ENCODE measurements around the gene MELTF. TPM values are rescaled to one million over a fixed set of nuclear protein-coding genes. Genes with fewer than 3 reads are reported as not detected.
A peak's percentile ranks its signal among the peaks of the same experiment; 100 is the strongest.

Gene MELTF
- polyA plus RNA-seq, 2 of the 4 experiments (the other 2 are of a cell fraction), result 10.5 to 23.4 TPM

GRCh38 chr3:197002701-197003454, 26.7 kb downstream of the MELTF start (continued):
- TF ChIP-seq SMC3 (IDR thresholded peaks at IDR 0.05) (peak; percentile 54), ELK1 (IDR thresholded peaks at IDR 0.05; ENCODE audit: low read depth, low read length) (no peak), EHF (CRISPR knock-in tag; IDR thresholded peaks at IDR 0.05) (no peak), RFX5 (IDR thresholded peaks at IDR 0.05) (no peak), E2F6 (IDR thresholded peaks at IDR 0.05; ENCODE audit: borderline replicate concordance, low read depth) (peak; percentile 68), ESRRA (IDR thresholded peaks at IDR 0.05; ENCODE audit: borderline replicate concordance, low read length) (no peak), ZSCAN20 (CRISPR knock-in tag; IDR thresholded peaks at IDR 0.05) (no peak), MYC (IDR thresholded peaks at IDR 0.05; ENCODE audit: borderline replicate concordance, low read length) (no peak)

- ATAC-seq, result peak in 1 of 2 experiments; percentile 1; a peak in 3 of 6 replicates
- no peaks in the 10 kb centered on the region for H3K9me3 ChIP-seq
- no peak for TF ChIP-seq POLR2A (IDR thresholded peaks at IDR 0.05; ENCODE audit: low read length)
- no peak for TF ChIP-seq SREBF2 (IDR thresholded peaks at IDR 0.05)
- FAIRE-seq, result no peak
- 85% methylated on average over 16 of the region's 55 CpGs for WGBS (ENCODE audit: missing lambda C conversion rate)
- H3K4me3 ChIP-seq, result peak overlapping the region; percentile 54
- no peak for DNase-seq (ENCODE audit: low read depth in 1 of 2, low spot score in 1 of 2)
- H3K27ac ChIP-seq, result peak overlapping the region; percentile 92 to 99
- ChIA-PET CTCF (interaction anchor here (0.8 to 2.8 kb wide), 10 partner anchors 8 to 185 kb away, joined by 3 to 15 read pairs (median 6); partner anchors contain the start of gene MELTF), POLR2A (no interaction called here)
- peaks cover 7% of the 10 kb centered on the region for H3K4me1 ChIP-seq
- H3K4me2 ChIP-seq, result peak overlapping the region; percentile 92
These were observed 27.5 kb downstream of the MELTF start for GRCh38 chr3:197001972-197002700.

- Histone ChIP-seq H3K9me3 (no peaks in the 10 kb centered on the region), H3K4me3 (no peak overlapping the region), H3K4me1 (peaks cover 7% of the 10 kb centered on the region), H3K4me2 (no peak overlapping the region), H3K27ac (no peak overlapping the region)
- WGBS (ENCODE audit: missing lambda C conversion rate), result 97% methylated on average over 15 of the region's 20 CpGs
- TF ChIP-seq FOSL2 (IDR thresholded peaks at IDR 0.05) (no peak), FOSL2 (CRISPR knock-in tag; IDR thresholded peaks at IDR 0.05) (no peak), RCOR1 (IDR thresholded peaks at IDR 0.05; ENCODE audit: low read depth, low read length) (no peak), MAX (IDR thresholded peaks at IDR 0.05) (no peak), RFX5 (IDR thresholded peaks at IDR 0.05) (no peak), BHLHE40 (IDR thresholded peaks at IDR 0.05; ENCODE audit: low read depth, low read length) (no peak), HEYL (CRISPR knock-in tag; IDR thresholded peaks at IDR 0.05) (no peak), HOXB13 (CRISPR knock-in tag; IDR thresholded peaks at IDR 0.05; ENCODE audit: low read depth) (no peak), CHD4 (IDR thresholded peaks at IDR 0.05; ENCODE audit: borderline replicate concordance) (no peak), MAFK (IDR thresholded peaks at IDR 0.05; ENCODE audit: partially characterized antibody) (no peak), KDM5A (IDR thresholded peaks at IDR 0.05) (no peak), PBX3 (IDR thresholded peaks at IDR 0.05) (no peak), NPAS2 (CRISPR knock-in tag; IDR thresholded peaks at IDR 0.05; ENCODE audit: borderline replicate concordance) (no peak)
- CTCF ChIA-PET, result interaction anchor here (1.1 to 2.8 kb wide), 3 partner anchors 10 to 186 kb away, joined by 3 to 14 read pairs (median 13); partner anchors contain the start of gene MELTF
- POLR2A ChIA-PET, result no interaction called here
- ATAC-seq, result no peak
- no peak for DNase-seq (ENCODE audit: low read depth in 1 of 2, low spot score in 1 of 2)
- no peak for FAIRE-seq
These were observed 28.3 kb downstream of the MELTF start for GRCh38 chr3:197001106-197001971.

All from A549 (cell line).